ENCODE data around the gene C1QTNF1.

GRCh38 chr17:79039886-79040285 lies 15.9 kb downstream of the C1QTNF1 start:
- TF ChIP-seq ZNF274 (IDR thresholded peaks at IDR 0.05; ENCODE audit: low read depth, low read length) (no peak), YY1 (IDR thresholded peaks at IDR 0.05; ENCODE audit: insufficient read depth, insufficient read length) (no peak), SUZ12 (IDR thresholded peaks at IDR 0.05; ENCODE audit: extremely low read depth, insufficient read depth, insufficient read length) (no peak)

Data from NT2/D1 (cell line).